GM20431 (cell line): ENCODE data around the gene DMAC2.
"Not testable (repeated sequence)": the region's sequence is repeated elsewhere in the genome, so short reads cannot be mapped to it uniquely, and the experiment has no call there.

Experiments
- in situ Hi-C: fragments of 300-500 bp; cut with MseI, MboI; formaldehyde crosslinking; loops from one replicate; pipeline ENCODE4 v1.15.0; 2020; ENCODE audit warnings: low sequenced_read_pairs; ENCODE audit not compliant: unreplicated experiment

DMAC2 gene

DNA sequence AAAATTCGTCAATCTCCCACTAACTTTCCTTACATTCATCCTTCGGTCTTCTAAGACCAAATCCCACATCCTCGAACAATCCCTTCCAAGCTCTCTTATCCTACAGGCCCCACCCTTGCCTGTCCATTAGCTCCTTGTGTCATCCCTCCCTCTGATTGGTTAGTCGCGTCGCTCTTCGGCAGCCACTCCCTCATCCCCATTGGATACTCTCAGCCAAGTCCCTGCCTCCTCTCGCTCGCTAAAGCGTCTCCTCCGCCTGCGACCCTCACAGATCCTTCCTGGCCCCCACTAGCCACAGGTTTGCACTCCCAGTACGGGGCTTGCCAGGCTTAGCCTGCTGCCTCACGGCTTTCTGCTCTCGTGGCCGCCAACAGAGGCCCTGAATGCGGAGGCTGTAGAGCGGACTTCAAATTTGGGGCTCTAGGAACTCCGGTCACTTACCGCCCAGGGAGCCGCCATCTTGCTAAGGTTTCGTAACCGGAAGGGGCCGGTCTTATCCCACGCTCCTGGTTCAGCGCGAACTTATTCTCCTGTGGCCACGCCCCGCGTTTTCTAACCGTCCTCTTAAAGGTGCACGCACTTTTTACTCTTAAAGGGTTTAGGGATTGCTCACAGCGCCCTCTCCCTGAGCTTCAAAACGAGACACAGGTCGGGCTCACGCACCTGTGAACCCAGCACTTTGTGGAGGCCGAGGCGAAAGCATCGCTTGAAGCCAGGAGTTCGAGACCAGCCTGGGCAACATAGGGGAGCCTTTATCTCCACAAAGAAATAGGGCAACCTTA lies at the start of gene DMAC2:
Gene DMAC2 (minus strand): TSS at position 472 of the 782 bp plus-strand sequence. CDS start 13 bp downstream, at position 459.
- in situ Hi-C loops, result loop anchor here (10.0 kb wide), 1 partner anchor 135 kb away; the partner anchor contains the start of gene CEACAM21

DNA sequence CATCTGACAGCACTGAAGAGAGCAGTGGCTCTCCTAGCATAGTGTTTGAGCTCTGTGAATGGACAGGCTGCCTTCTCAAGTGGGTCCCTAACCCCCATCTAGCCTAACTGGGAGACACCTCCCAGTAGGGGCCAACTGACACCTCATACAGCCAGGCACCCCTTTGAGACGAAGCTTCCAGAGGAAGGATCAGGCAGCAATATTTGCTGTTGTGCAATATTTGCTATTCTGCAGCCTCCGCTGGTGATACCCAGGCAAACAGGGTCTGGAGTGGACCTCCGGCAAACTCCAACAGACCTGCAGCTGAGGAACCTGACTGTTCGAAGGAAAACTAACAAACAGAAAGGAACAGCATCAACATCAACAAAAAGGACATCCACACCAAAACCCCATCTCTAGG lies 47.2 kb upstream of the DMAC2 start:
- in situ Hi-C loops, result not testable (repeated sequence)

DNA sequence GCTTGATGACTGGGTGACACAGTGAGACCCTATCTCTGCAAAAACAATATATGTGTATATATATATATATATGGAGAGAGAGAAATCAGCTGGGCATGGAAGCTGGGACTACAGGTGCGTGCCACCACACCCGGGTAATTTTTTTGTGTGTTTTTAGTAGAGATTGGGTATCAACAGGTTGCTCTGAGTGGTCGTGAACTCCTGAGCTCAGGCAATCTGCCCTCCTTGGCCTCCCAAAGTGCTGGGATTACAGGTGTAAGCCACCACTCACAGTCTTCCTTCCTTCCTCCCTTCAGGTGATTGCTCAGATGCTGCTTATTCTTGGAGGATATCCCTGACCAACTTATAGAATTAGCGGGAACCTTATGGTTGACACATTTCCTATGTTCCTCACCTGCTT lies 45.1 kb upstream of the DMAC2 start:
- in situ Hi-C loops, result no loop called here

DNA sequence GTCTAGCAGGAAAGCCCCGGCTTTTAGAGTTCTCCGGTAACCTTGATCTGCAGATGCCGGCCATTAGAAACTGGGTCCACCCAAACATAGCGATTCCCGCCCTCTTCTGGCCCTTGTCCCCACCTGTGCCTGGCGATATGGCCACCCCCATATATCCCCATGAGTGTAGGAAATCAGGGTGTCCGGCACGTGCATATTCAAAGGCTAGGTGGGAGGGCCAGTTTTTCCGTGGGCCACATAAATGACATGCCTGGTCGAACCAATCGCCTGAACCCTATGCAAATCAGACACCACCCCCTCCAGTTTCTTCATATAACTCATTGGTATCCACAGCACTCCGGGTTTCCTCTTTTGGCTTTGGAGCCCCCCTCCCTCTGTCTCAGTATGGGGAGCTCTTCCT lies 40.6 kb upstream of the DMAC2 start:
- in situ Hi-C loops, result no loop called here

DNA sequence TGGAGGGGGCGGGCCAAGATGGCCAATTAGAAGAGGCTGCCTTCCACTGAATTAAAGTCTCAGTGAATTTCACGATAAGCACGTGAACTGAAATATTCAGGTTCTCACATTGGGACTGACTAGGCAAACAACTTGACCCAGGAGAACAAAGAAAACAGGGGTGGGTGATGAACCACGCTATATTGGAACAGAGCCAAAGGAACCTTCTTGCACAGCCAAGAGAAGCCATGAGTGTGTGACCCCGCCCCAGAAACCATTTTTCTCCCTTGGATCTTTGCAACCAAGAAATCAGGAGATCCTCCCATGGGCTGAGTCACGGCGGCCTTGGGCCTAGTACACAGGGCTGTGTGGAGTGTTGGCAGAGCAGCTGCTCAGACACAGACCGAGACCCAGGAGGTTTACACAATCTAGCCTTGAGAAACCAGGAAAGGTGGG lies 40.1 kb upstream of the DMAC2 start:
- in situ Hi-C loops, result no loop called here

DNA sequence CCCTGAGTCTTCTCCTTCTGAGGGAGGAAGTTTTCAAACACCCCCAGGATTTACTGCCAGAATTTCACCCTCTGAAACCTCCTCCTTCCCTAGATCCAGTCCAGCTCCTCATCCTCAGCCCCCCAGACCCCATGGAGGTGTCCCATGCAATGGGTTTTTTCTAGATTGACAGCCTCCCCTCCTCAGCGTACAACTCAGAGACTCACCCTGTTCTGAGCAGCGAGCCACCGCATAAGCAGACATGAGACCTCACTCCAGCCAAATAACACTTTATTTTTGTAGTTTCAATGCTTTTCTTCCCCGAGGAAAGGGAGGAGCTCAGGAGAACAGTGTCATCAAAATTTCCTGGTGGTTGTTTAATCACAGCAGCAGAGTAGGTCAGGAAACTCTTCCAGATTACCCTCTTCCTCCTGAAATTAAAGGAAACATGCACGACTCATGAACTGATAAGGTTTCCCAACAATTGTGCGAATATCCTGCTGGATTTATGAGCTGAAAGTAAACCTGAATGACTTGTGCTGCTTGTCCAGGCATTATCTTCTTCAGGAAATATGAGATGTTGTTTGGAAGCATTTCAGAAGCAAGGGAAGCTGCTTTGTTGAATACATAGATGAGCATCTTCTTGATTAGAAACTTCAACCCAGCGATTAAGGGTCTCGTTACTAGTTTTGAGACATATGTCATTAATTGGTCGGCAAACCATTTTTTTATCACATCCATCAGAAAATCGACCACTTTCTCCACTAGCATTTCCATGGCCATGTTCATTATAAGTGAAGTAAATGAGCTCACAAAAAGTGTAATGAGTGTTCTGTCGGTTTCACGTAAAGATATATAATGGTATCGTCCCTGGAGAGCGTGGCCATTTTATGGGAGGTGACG lies 39.4 kb upstream of the DMAC2 start:
- in situ Hi-C loops, result no loop called here

DNA sequence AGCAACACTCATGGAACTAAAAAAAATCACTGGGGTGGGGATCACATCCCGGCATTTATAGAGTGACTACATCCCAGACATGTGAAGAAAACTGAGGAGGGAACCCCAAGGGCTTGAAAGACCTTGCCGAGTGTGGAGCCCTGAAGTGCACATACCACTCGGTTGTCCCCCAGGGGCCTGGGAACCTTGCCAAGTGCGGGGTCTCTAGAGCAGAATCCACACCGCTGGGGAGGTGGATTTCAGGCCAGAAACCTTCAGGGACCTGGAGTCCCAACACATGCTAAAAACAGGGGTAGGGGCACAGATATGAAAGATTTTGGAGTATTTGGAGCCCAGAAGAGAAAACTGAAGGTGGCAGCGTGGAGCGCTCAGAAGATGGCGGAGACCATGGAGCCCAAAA lies 38.5 kb upstream of the DMAC2 start:
- in situ Hi-C loops, result no loop called here

DNA sequence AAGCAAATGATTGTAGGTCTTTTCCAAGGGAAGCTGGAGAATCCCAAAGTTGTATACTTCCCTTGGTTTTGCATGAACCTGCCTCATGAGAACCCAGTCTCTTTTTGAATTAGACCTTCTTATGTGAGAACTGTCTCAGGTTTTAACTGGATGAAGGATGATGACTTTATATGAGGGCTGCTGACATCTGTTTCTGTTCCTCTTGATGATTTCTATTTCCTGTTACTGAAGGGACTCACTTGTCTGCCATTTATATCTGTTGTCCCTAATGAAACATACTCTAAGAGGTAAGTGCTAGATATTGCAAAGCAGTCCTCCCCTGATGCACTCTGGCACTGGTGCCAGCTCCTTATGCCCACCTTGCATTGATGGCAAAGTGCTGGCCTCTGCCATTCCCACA lies 36.9 kb upstream of the DMAC2 start:
- in situ Hi-C loops, result no loop called here

DNA sequence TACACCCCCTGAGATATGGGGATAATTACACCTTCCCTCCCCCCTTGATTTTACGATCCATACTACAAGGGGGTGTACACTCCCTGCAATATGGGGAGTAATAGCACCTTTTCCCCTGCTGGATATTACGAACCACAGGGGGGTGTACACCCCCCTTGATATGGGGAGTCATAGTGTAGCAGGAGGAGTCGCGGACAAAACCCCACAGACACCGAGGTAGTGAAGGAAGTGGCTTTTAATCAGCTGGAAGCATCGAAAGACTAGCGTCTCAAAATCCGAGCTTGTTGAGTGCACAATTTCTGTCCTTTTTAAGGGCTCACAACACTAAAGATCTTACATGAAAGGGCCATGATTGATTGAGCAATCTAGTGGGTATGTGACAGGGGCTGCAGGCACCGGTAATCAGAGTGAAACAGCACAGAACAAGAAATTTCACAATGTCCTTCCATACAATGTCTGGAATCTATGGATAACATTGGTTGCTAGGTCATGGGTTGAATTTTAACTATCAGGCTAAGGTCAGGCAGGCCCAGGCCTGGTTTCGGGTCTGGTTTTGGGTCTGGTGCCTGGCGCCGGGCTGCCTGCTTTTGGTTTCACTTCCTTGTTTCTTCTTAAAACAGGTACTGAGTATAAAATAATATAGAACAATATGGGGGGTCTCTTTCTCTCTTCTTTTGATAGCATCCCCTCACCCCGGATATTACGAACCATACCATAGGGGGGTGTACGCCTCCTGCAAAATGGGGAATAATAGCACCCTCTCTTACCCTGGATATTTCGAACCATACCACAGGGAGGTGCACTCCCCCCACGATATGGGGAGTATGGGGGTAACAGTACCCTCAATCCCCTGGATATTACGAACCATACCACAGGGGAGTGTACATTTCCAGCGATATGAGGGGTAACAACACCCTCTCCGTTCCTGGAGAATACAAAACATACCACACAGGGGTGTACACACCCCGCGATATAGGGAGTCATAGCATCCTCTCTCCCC lies 23.8 kb upstream of the DMAC2 start:
- in situ Hi-C loops, result not testable (repeated sequence)

DNA sequence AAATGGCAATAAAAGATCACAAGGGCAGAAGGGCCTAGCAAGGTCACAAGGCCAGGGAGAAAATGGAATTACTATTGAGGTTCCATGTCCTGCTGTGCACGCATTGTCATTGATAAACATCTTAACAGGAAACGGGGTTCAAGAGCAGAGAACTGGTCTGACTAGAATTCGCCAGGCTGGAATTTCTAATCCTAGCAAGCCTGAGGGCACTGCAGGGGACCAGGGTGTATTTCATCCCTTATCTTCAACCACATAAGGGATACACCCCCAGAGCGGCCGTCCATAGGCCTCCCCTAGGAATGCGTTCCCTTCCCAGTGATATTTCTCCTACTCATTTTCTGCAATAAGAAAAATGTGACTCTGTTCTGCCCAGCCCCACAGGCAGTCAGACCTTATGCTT lies 22.8 kb upstream of the DMAC2 start:
- in situ Hi-C loops, result no loop called here

DNA sequence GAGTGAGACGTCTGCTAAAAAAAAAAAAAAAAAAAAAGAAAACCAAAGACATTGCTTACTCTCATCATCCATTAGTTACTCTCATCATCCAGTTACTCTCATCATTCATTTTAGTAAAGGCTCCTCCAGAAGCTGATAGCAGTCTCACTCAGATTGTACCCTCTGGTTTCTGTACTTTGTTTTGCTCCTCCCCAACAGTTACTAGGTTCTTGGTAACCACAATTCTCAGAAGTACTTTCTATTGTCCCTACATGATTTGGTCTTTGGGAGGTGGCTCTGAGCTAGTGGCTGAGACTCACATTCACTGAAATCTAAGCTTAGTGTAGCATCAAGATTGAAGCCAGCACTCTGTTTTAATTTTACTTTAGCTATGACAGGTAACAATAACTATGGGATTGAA lies 17.5 kb upstream of the DMAC2 start:
- in situ Hi-C loops, result no loop called here

DNA sequence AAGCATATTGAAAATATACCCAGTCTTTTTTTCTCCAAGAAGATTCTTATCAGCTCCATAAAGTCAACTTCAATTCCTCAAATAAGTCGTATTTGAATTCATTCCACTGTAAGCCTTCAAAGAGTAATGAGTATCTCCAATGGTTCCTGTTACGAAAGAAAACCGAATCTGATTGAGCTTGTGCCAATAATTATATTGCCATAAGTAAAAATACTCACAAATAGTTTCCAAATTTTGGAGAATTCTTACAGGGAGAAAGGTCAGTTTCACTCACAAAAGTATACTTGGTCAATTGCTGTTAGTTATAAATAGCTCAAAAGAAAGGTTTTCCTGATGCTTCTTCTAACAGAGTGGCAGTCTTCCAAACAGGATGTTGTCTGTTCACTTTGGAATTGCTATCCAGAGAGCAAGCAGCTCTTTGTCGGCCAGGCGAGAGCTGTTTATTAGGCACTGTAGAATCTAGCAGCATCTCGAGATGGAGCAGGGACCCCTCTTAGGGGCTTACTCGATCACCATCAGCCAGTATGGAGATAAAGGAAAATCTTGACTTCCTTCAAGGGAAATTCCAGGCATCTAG lies 16.7 kb upstream of the DMAC2 start:
- in situ Hi-C loops, result no loop called here

DNA sequence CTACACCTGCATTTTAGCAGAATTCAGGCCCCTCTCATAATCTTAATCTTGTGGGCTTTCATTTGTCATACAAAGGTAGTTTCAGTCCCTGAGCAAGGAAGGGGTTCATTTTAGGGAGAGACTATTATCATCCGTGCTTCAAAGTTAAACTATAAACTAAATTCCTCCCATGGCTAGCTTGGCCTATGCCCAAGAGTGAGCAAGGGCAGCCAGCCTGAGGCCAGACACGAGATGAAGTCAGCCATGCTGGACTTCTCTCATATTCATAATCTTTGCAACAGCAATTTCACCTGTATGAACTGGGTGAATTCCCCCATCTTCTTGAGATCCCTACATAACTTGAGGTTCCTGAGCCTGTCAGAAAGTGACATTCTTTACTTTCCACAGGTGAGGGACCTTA lies 16.2 kb upstream of the DMAC2 start:
- in situ Hi-C loops, result no loop called here

DNA sequence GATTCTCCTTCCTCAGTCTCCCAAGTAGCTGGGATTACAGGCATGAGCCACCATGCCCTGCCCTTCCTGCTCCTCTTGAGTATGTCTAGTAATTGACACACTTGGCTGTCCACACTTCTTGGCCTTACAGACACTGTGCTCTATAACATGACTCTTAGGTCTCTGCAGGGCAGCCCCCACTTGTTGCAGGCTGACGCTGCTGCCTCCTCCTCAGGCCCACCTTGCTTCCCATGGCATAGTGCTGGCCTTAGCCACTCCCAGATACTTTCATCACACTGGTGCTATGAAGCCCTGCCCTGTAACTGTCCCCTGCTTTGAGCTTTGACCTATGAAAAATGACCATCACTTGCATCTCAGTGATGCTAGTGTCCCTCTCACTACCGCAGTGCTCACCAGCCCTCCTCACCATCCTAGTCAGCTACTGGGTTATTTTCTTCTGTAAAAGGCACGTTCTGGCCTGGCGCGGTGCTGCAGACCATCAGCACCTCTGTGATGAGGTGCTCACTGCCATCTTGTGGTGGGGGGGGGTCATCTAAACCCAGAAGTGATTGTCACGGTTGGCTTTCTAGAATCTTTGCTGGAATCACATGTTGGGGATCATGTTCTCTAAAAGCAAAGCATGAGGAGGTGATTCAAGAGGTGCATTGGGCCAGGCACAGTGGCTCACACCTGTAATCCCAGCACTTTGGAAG lies 13.0 kb upstream of the DMAC2 start:
- in situ Hi-C loops, result no loop called here

DNA sequence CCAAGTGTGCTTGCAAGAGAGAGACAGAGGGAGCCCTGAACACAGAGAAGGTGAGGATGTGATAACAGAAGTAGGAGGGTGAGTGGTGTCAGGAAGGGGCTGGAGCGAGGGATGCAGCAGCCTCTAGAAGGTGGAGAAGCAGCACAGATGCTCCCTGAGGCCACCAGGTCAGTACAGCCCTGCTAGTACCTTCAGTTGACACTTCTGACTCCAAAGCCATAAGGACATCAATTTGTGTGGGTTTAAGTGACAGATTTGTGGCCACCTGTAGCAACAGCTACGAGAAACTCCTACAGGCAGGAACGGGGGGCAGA lies 10.1 kb upstream of the DMAC2 start:
- in situ Hi-C loops, result loop anchor here (10.0 kb wide), 1 partner anchor 125 kb away; the partner anchor contains the start of gene CEACAM21

DNA sequence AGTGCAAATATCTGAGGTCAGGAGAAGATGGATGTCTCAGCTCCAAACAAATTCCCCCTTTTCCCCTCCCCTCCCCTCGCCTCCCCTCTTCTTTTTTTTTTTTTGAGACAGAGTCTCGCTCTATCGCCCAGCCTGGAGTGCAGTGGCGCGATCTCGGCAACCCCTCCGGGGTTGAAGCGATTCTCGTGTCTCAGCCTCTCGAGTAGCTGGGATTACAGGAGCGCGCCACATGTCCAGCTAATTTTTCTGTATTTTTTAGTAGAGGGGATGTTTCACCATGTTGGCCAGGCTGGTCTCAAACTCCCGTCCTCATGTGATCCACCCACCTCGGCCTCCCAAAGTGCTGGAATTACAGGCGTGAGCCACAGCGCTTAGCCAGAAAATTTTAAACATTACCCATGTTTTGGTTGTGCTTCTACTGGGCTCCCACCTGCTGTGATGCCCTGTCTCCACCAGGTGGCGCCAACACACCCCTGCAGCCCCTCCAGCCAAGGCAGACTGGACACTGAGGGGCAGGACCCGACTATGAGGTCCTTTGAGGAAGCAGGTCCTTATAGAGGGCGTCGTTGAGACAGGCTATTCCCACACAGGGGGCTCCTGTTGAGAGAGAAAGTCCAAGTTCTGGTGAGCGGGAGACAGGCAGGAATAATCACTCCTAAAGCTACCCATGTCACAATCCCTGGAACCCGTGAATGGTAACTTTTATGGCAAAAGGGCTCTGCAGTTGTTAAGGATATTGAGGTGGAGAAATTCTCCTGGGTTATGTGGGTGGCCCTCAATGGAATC lies 9.6 kb upstream of the DMAC2 start:
- in situ Hi-C loops, result loop anchor here (10.0 kb wide), 1 partner anchor 126 kb away; the partner anchor contains the start of gene CEACAM21

DNA sequence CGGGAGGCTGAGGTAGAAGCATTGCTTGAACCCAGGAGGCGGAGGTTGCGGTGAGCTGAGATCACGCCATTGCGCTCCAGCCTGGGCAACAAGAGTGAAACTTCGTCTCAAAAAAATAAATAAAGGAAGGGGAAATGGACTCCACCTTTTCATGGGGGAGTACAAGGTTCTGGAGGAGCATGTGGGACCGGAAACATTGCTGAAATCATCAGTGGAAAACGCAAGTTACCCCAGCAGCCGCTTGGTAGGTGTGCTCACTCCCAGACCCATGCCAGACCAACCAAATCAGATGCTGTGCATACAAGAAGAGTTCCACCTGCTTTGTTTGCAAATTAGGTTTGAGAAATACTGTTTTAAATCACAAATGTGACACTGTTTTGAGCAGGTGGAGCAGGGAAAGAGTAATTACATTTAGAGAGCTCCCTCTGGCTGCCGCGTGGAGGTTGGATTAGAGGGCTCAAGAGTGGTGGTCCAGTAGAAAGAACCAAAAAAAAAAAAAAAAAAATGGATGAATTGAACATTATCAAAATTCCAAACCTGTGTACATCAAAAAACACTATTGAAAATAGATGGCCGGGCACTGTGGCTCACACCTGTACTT lies 8.1 kb upstream of the DMAC2 start:
- in situ Hi-C loops, result loop anchor here (10.0 kb wide), 1 partner anchor 127 kb away; the partner anchor contains the start of gene CEACAM21

DNA sequence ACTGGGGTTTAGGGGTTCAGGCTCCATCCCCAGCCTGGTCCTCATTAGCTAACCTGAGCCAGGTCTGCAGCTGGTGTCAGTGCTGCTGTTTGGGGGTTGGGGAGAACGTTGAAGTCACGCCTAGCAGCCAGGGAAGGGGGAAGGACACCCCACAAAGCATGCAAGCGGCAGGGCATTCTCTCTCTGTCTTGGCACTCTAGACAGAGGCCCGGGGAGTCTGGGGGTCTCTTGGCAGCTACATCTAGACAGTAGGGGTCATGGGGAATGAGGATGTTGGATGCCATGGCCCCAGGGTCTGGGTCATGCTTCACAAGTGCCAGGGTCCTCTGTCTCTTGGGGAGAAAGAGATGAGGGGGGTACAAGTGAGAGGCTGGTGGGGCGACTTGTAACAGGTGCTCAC lies 5.9 kb upstream of the DMAC2 start:
- in situ Hi-C loops, result loop anchor here (10.0 kb wide), 1 partner anchor 129 kb away; the partner anchor contains the start of gene CEACAM21
